A204.1 (cell line): ENCODE measurements around the gene ANTXR1.

Source experiments
- FAIRE-seq: peaks from 2 replicates; lab custom pipeline; 2012; peaks lifted over from hg19 to GRCh38; lab: Jason Lieb, UNC

ANTXR1 gene

GRCh38 chr2:69181806-69182427, 168.9 kb downstream of the ANTXR1 start:
- no peak for FAIRE-seq

- FAIRE-seq = no peak
Observed at GRCh38 chr2:69183659-69184058, 170.7 kb downstream of the ANTXR1 start.

GRCh38 chr2:69184224-69184623, 171.2 kb downstream of the ANTXR1 start:
- FAIRE-seq = no peak

- no peak for FAIRE-seq
Observed at GRCh38 chr2:69185807-69186206, 172.8 kb downstream of the ANTXR1 start.

GRCh38 chr2:69186614-69187013, 173.6 kb downstream of the ANTXR1 start:
- FAIRE-seq = no peak

- no peak for FAIRE-seq
Observed at GRCh38 chr2:69188182-69188900, 175.4 kb downstream of the ANTXR1 start.

GRCh38 chr2:69190743-69191404, 177.9 kb downstream of the ANTXR1 start:
- FAIRE-seq = no peak

- no peak for FAIRE-seq
Observed at GRCh38 chr2:69191634-69192033, 178.7 kb downstream of the ANTXR1 start.

GRCh38 chr2:69192176-69192945, 179.4 kb downstream of the ANTXR1 start:
- FAIRE-seq = no peak

- FAIRE-seq = no peak
Observed at GRCh38 chr2:69195706-69196105, 182.7 kb downstream of the ANTXR1 start.

- FAIRE-seq = no peak
Observed at GRCh38 chr2:69196327-69197117, 183.5 kb downstream of the ANTXR1 start.

- FAIRE-seq = no peak
Observed at GRCh38 chr2:69200107-69200520, 187.1 kb downstream of the ANTXR1 start.

- FAIRE-seq = no peak
Observed at GRCh38 chr2:69201259-69201658, 188.3 kb downstream of the ANTXR1 start.

GRCh38 chr2:69202327-69202726, 189.3 kb downstream of the ANTXR1 start:
- FAIRE-seq = no peak

- no peak for FAIRE-seq
Observed at GRCh38 chr2:69203166-69203985, 190.4 kb downstream of the ANTXR1 start.

GRCh38 chr2:69204654-69205053, 191.7 kb downstream of the ANTXR1 start:
- FAIRE-seq = no peak

GRCh38 chr2:69205076-69205475, 192.1 kb downstream of the ANTXR1 start:
- FAIRE-seq = no peak

GRCh38 chr2:69205491-69205890, 192.5 kb downstream of the ANTXR1 start:
- no peak for FAIRE-seq

- FAIRE-seq = no peak
Observed at GRCh38 chr2:69208023-69208595, 195.1 kb downstream of the ANTXR1 start.

- no peak for FAIRE-seq
Observed at GRCh38 chr2:69209482-69209881, 196.5 kb downstream of the ANTXR1 start.

- no peak for FAIRE-seq
Observed at GRCh38 chr2:69210385-69210784, 197.4 kb downstream of the ANTXR1 start.
